ENCODE data around the gene DLG1. TPM values are rescaled to one million over a fixed set of nuclear protein-coding genes. Genes with fewer than 3 reads are reported as not detected.

Gene DLG1
- total RNA-seq (2012; rRNA removed) (57.7 and 58.6 TPM in 2 replicates), polyA plus RNA-seq (2012; rRNA removed) (18.7 and 21.2 TPM in 2 replicates), Bru-seq, nascent RNA (percentile 89 among the genes with signal in this experiment), BruChase-seq, experiment 1, labeled RNA remaining after a 6-hour chase (percentile 79 among the genes with signal in this experiment), BruChase-seq, experiment 2, labeled RNA remaining after a 2-hour chase (percentile 78 among the genes with signal in this experiment)
- 3.7 and 4.9 TPM in 2 replicates for polyA plus RNA-seq (2012; cell fraction: cytosol; rRNA removed)
- 5.5 and 51.9 TPM in 2 replicates for polyA plus RNA-seq (2012; cell fraction: nucleus; rRNA removed; ENCODE audit: low replicate concordance)
- long read RNA-seq, full-length matches to known transcripts: 1 of 36 reads
- long read RNA-seq, partial matches to known transcripts: 6 of 36 reads
- long read RNA-seq, other reads (novel, unspliced or antisense): 29 of 36 reads

DNA sequence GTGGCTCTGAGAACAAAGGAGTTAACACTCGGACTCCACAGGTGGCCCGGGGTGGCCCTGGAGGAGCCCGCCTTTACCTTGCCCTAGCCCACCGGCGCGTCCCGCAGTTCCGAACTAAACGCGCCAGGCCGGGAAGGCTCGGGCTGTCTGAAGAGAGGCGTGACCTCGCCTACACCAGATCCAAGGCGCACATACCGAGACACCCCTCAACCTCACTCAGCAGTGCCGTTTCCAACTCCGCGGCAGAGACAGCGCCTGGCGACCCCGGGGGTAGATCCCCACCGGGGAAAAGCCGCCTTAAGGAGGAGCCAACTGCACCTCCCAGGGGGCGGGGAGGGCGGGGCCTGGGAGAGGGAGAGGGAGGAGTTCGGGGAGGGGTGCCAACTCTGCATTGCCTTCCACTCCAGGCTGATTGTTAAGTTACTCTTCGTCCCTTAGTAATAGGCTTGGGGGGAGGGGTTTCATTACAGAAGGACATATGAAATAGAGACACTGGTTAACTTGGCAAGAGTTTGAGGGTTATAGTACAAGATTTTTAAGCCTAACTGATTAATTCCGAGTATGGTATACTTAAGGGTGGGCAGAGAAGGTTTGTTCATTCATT is at the start of gene DLG1:
Gene DLG1, minus strand, starts transcription at position 272 of the 604 bp plus-strand sequence. CDS start 1,408 bp downstream, outside the sequence.
- 0% methylated on average over 12 of the region's 29 CpGs; no CpG with 5 or more reads in 1 of the 2 experiments for WGBS, 2 experiments (ENCODE audit: extremely low coverage in 2 of 2, insufficient read length in 1 of 2)
- TF ChIP-seq, protein P1, sequence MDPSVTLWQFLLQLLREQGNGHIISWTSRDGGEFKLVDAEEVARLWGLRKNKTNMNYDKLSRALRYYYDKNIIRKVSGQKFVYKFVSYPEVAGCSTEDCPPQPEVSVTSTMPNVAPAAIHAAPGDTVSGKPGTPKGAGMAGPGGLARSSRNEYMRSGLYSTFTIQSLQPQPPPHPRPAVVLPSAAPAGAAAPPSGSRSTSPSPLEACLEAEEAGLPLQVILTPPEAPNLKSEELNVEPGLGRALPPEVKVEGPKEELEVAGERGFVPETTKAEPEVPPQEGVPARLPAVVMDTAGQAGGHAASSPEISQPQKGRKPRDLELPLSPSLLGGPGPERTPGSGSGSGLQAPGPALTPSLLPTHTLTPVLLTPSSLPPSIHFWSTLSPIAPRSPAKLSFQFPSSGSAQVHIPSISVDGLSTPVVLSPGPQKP (IDR thresholded peaks at IDR 0.05; ENCODE audit: borderline replicate concordance, low read depth, low read length): no peak
- no peak for TF ChIP-seq MAFK (IDR thresholded peaks at IDR 0.05; ENCODE audit: low read depth, low read length)
- 0 out of 2 replicates have a peak, but pooled peaks have one; percentile 3 for TF ChIP-seq NFE2L2 (IDR thresholded peaks at IDR 0.05; ENCODE audit: low read depth, low read length)
- TF ChIP-seq MAZ (IDR thresholded peaks at IDR 0.05; ENCODE audit: borderline replicate concordance, low read depth, low read length): peak; percentile 71; the same call in 1 of the 2 replicates
- peak; percentile 84 for TF ChIP-seq POLR2A (IDR thresholded peaks at IDR 0.05; ENCODE audit: low read depth, low read length)
- H3K36me3 ChIP-seq (ENCODE audit: control insufficient read depth, insufficient read depth, low read length): peaks cover 3% of the 10 kb centered on the region
- H3K27me3 ChIP-seq (ENCODE audit: control insufficient read depth, insufficient read depth, low read length): no peaks in the 10 kb centered on the region
- DNase-seq (peak; percentile 92), ATAC-seq (ENCODE audit: low read depth) (peak; percentile 84)
- peak within 1 kb of the TSS; percentile 63 for H2AK5ac ChIP-seq (ENCODE audit: low read depth, low read length)
- H3K4ac ChIP-seq (ENCODE audit: low read depth, low read length): peak within 1 kb of the TSS; percentile 85
- H3K4me3 ChIP-seq (ENCODE audit: insufficient read depth, low read depth, low read length): peak within 1 kb of the TSS; percentile 98
- H3K79me1 ChIP-seq (ENCODE audit: low read depth in 1 of 2, low read length in 2 of 2): peaks cover 12 to 24% of the 10 kb centered on the region in 2 experiments
- 0 out of 2 replicates have a peak, but pooled peaks cover 6% of the 10 kb centered on the region for H4K20me1 ChIP-seq (ENCODE audit: insufficient read depth, low read length)
- peak within 1 kb of the TSS; percentile 68 for H3K27ac ChIP-seq (ENCODE audit: insufficient read depth, low read length)
- dilution Hi-C loops (cut with HindIII; ENCODE audit: low sequenced_read_pairs, unreplicated experiment) (no loop called here), in situ Hi-C loops (cut with MboI; ENCODE audit: low sequenced_read_pairs) (loop anchor here (5.0 kb wide), 1 partner anchor 99 kb away; no protein-coding TSS in a partner anchor), intact Hi-C loops (cut with micrococcal nuclease) (loop anchor here (2.0 to 5.0 kb wide), 2 partner anchors 169 to 212 kb away; no protein-coding TSS in a partner anchor)
- H3K9me3 ChIP-seq (ENCODE audit: control insufficient read depth, insufficient read depth, low read length): no peaks in the 10 kb centered on the region
- H4K5ac ChIP-seq (ENCODE audit: low read depth, low read length): peak within 1 kb of the TSS; percentile 94
- H2AK9ac ChIP-seq (replicated peaks; ENCODE audit: low read depth, low read length, poor library complexity): peak within 1 kb of the TSS; percentile 99
- H2AFZ ChIP-seq (replicated peaks; ENCODE audit: low read length, poor library complexity): peak within 1 kb of the TSS; percentile 99
- peak within 1 kb of the TSS; percentile 79; the same call in 2 of the 3 replicates for H2BK15ac ChIP-seq (ENCODE audit: low read depth, low read length)
- peak within 1 kb of the TSS; percentile 89 to 91 for H4K8ac ChIP-seq (ENCODE audit: low read depth in 2 of 2, low read length in 2 of 2)
- peak within 1 kb of the TSS; percentile 61; the same call in 1 of the 2 replicates for H3K56ac ChIP-seq (ENCODE audit: extremely low read depth, insufficient read depth, low read length)
- peaks cover 5% of the 10 kb centered on the region; the same call in 1 of the 2 replicates for H3K9me1 ChIP-seq (ENCODE audit: insufficient read depth, low read length)
- H3K14ac ChIP-seq (replicated peaks; ENCODE audit: low read depth, low read length): peak within 1 kb of the TSS; percentile 91
- H2BK20ac ChIP-seq (ENCODE audit: low read depth, low read length): peak within 1 kb of the TSS; percentile 49; the same call in 1 of the 2 replicates
- peak within 1 kb of the TSS; percentile 95 for H3K9ac ChIP-seq (ENCODE audit: low read depth, low read length)
- peak within 1 kb of the TSS; percentile 88 for H3K4me2 ChIP-seq (ENCODE audit: low read depth, low read length)
- ChIA-PET POLR2A (ENCODE audit: unreplicated experiment) (interaction anchor here (0.6 kb wide), 3 partner anchors 19 to 169 kb away, joined by 4 to 12 read pairs (median 6); no protein-coding TSS in a partner anchor), CTCF (no interaction called here)
- peak within 1 kb of the TSS; percentile 98 for H3K23ac ChIP-seq (ENCODE audit: low read depth, low read length)
- peaks cover 8% of the 10 kb centered on the region for H3K4me1 ChIP-seq (ENCODE audit: control insufficient read depth, insufficient read depth, low read length)
- H2BK5ac ChIP-seq (ENCODE audit: low read depth, low read length, poor library complexity, severe bottlenecking): peak within 1 kb of the TSS; percentile 89
- BruUV-seq (replicated peaks): no TSS peak
- H4K91ac ChIP-seq (ENCODE audit: insufficient read depth, low read depth, low read length): peak within 1 kb of the TSS; percentile 94
- H2BK120ac ChIP-seq (ENCODE audit: low read depth, low read length): peak within 1 kb of the TSS; percentile 79
- peak within 1 kb of the TSS; percentile 78 for H3K18ac ChIP-seq (ENCODE audit: low read depth, low read length)

All from IMR-90 (cell line).